Activated naive CD8-positive, alpha-beta T cell treated with anti-CD3 and anti-CD28 coated beads, Interleukin-2, amount 10 ng/mL, durations not matched to agents 7 days and 5 days (primary cell): ENCODE data around the gene ST14. TPM values are rescaled to one million over a fixed set of nuclear protein-coding genes. Genes with fewer than 3 reads are reported as not detected.
"Not testable (repeated sequence)": the region's sequence is repeated elsewhere in the genome, so short reads cannot be mapped to it uniquely, and the experiment has no call there.

Experiments used
- ATAC-seq: fragments of 150-1000 bp; cut with Tn5 transposase; one replicate; pipeline ENCODE4 v1.10.0; 2021; ENCODE audit warnings: low read depth, moderate library complexity
- POLR2A ChIA-PET: fragments of 350-600 bp; sonication (Branson Sonifier 250); formaldehyde crosslinking; loops from one replicate; lab custom pipeline; 2021; ENCODE audit warnings: antibody characterized with exemption; lab: Charles Lee
- DNase-seq: peaks from one replicate; pipeline ENCODE4 v3.0.0; 2021
- H3K27ac Mint-ChIP-seq: one replicate; pipeline ENCODE4 v1.8.0; 2022; ENCODE audit warnings: mild to moderate bottlenecking, mixed read lengths
- H3K27me3 Mint-ChIP-seq: one replicate; pipeline ENCODE4 v1.8.0; 2022; ENCODE audit warnings: mild to moderate bottlenecking, moderate library complexity, mixed read lengths
- H3K36me3 Mint-ChIP-seq: one replicate; pipeline ENCODE4 v1.8.0; 2021; ENCODE audit warnings: mild to moderate bottlenecking, mixed read lengths
- H3K4me1 Mint-ChIP-seq: one replicate; pipeline ENCODE4 v1.8.0; 2021; ENCODE audit warnings: mixed read lengths
- H3K4me3 Mint-ChIP-seq: one replicate; pipeline ENCODE4 v1.8.0; 2022; ENCODE audit warnings: mild to moderate bottlenecking, moderate library complexity, mixed read lengths
- H3K9me3 Mint-ChIP-seq: one replicate; pipeline ENCODE4 v1.8.0; 2021; ENCODE audit warnings: mixed read lengths
- total RNA-seq, 2 experiments: library from RNA; stranded (reverse); gene quantifications; one replicate each; pipeline ENCODE4 v1.2.3, GENCODE V29; 2021

Gene ST14
- total RNA-seq, 2 experiments from 2014 or later, result 0.51 to 0.67 TPM

DNA sequence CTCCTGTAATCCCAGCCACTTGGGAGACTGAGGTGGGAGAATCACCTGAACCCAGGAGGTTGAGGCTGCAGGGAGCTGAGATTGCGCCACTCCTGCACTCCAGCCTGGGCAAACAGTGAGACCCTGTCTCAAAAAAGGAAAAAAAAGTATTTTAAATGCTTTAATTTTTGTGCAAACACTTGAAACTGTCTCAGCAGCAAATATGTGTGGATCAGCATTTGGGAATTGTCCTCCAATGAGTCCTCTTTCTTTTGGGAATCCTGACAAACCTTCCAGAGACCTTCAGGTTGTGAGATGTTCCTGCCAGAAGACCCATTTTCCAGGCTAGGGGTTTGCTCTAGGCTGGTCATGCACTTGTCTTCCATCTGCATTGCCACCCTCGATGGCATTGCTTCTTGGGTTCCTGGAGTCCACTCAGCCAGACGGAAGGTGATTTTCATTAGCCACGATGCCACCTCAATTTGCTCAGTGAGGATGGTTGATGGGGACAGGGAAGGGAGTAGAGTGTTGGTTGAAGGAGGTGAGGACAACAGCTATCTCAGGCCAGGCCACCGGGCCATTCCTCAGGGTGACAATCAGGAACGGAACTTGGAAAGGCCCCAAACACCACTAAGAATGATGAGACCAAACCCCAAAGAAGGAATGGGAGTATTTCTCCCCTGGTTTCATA lies 55.4 kb downstream of the ST14 start:
- no peaks in the 10 kb centered on the region for H3K36me3 Mint-ChIP-seq
- POLR2A ChIA-PET, result no interaction called here
- H3K27ac Mint-ChIP-seq, result no peak overlapping the region
- ATAC-seq (no peak), DNase-seq (no peak)
- H3K9me3 Mint-ChIP-seq, result no peaks in the 10 kb centered on the region
- no peak overlapping the region for H3K4me3 Mint-ChIP-seq
- peaks cover 3% of the 10 kb centered on the region for H3K27me3 Mint-ChIP-seq
- H3K4me1 Mint-ChIP-seq, result no peaks in the 10 kb centered on the region

DNA sequence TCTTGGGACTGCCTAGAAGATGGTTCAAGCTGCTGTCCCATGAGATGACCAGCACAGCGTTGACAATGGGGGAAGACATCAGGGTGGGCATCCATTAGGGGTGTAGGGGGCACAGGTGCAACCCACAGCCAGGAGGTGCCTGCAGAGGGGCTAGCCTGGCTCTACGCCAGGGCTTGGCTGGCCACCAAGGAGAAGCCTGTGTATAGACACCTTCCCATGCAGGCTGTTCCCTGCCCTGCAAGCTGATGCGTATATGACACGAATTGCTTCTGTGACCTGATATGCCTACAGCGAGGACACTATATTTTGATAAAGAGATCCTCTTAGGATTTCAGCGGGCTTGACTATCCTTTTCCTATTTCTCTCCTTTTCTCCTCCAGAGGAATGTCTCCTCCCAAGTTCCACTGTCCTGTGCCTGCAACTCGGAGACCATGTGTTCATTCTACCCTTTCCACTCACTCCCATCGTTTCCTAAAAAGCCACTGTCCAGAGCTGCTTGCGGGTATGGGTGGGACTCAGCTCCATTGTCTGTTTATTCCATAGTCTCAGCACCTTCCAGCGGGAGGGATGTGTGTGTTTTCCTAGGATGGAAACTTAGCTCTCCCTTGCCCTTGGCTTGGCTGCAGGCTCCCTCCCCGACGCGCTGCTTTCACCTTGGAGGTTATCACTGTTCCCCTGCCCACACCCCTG lies 56.1 kb downstream of the ST14 start:
- Mint-ChIP-seq H3K27ac (no peak overlapping the region), H3K4me1 (no peaks in the 10 kb centered on the region), H3K27me3 (no peaks in the 10 kb centered on the region), H3K36me3 (no peaks in the 10 kb centered on the region), H3K4me3 (no peak overlapping the region), H3K9me3 (no peaks in the 10 kb centered on the region)
- no peak for ATAC-seq
- POLR2A ChIA-PET, result no interaction called here
- no peak for DNase-seq

DNA sequence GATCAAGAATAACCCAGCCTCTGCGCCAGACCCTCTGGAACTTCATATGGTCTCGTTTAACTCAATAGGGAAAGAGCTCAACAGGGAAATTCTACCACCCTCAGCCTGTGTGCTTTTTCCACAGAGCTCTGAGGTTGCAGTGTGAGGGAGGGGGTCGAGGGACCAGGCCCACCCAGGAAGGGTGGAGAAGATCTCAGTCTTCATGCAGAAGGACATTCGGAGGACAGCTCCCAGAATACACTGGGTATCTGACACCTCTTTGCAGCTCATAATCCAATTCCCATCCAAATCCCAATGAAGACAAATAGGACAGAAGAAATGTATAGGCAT lies 56.6 kb downstream of the ST14 start:
- Mint-ChIP-seq H3K9me3 (no peaks in the 10 kb centered on the region), H3K4me3 (no peak overlapping the region), H3K27me3 (no peaks in the 10 kb centered on the region), H3K27ac (no peak overlapping the region), H3K4me1 (no peaks in the 10 kb centered on the region), H3K36me3 (no peaks in the 10 kb centered on the region)
- no peak for DNase-seq
- POLR2A ChIA-PET, result no interaction called here
- no peak for ATAC-seq

DNA sequence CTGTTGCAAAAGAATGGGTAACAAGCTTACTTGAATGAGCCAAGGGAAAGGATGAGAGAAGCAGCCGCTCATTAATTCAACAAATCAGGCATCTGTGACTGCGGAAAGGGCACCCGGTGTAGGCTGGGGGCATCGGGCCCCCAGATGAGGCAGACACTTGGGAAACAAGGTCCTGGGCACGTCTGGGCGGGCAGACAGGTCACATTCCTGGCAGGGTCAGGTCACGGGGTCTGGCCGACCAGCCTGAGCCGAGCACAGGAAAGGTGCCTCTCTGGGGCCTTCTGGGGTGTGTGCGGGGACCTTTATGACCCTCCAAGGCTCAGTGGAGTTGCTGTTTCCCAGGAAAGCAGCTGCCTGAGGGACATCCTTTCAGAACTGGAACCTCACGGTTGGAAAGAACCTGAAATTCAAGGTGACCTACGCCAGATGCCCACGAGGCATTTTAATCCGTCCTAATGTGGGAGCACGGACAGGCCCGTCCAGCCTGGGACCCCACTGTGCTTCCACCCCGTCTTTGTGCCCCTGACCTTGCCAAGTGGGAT lies 57.1 kb downstream of the ST14 start:
- POLR2A ChIA-PET, result no interaction called here
- Mint-ChIP-seq H3K36me3 (no peaks in the 10 kb centered on the region), H3K4me1 (no peaks in the 10 kb centered on the region), H3K4me3 (no peak overlapping the region), H3K9me3 (no peaks in the 10 kb centered on the region), H3K27ac (no peak overlapping the region), H3K27me3 (no peaks in the 10 kb centered on the region)
- no peak for DNase-seq
- ATAC-seq, result no peak

DNA sequence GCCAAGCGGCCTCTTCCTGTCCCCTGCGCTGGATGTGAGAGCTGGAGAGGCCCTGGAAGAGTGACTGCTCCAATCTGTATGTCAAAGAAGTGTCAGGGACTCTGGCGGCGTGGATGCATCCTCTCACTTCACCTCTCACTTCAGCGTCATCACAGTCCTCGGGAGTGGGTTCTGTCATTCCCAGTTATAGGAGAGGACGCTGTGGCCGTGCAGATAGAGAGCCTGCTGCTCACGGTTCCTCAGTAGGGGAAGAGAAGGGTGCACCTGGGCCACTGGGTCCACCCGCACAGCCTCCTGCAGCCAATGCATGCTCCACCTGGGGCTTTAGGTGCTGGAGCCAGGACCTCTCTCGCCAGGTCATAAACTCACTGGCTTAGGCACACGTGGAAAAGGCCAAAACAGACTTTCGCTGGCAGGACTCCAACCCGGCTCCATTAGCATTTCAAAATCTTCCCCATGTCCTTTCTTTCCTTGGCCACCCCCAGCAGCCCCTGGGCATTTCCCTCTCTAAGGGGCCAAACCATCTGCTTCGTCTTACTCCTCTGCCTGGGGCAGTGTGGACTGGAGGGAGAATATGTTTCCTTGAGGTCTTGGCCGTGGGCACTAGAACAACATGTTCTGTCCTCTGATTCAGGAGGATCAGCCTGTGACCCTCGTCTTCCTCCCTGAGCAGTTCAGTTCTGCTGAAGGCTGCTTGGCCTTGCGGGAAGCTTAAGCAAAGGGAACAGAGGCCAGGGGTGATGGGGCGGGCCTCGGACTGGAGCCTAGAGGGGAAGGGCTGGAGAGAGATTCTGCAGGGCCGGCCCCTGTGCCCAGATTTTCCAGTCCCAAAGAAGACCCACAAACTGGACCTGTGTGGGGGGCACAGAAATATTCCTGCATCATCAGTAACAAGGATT lies 57.8 kb downstream of the ST14 start:
- Mint-ChIP-seq H3K27me3 (no peaks in the 10 kb centered on the region), H3K27ac (no peak overlapping the region), H3K4me3 (no peak overlapping the region), H3K4me1 (no peaks in the 10 kb centered on the region), H3K9me3 (no peaks in the 10 kb centered on the region), H3K36me3 (no peaks in the 10 kb centered on the region)
- POLR2A ChIA-PET, result no interaction called here
- DNase-seq (no peak), ATAC-seq (no peak)

DNA sequence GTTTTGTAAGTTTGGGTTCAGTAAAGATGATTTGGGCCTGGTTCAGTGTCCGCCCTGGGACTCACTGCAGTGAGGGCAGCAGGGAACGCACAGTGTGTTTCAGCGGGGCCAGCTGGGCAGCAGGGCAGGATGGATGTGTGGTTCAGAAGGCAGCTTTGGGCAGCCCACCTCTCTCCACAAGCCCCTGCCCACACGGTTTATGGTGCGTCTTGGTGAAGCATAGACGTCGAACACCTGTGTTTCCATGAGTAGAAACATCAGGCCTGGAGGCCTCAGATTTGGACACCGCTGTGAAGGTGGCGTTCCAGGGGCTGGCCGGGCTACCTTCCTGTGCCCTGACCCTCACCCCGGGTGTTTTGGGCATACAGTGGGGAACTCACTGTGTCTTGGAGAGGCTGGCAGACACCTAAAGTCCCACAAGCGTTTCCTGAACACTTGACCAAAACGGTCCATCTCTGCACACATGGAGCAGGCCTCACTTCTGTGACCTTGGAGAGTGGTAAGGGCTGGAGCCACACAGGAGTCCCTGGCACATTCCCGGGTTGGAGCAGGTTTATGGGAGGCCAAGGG lies 59.0 kb downstream of the ST14 start:
- no peak for ATAC-seq
- peaks cover 4% of the 10 kb centered on the region for H3K4me1 Mint-ChIP-seq

DNA sequence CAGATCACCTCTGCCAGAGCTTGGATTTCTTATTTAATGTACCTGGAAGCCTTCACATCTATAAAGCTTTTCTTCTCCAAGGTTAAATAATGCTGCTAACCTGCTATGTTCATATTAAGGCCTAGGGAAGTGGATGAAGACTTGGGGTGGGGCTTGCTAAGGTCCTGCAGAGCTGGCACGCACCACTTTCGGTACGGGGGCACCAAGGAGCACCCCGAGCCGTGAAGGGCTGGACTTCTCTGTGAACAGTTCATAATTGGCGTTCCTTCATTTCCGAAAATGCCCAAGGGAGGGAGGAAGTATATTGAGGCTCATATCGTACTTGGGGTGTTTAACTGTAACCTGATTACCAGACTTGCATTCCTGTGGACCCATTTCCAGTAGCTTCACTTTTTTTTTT lies 59.6 kb downstream of the ST14 start:
- no peak for ATAC-seq
- no peak overlapping the region for H3K4me3 Mint-ChIP-seq

More for the DNA sequence above, 59.0 kb downstream of the ST14 start:
- no peak overlapping the region for H3K27ac Mint-ChIP-seq
- no peak for DNase-seq
- H3K27me3 Mint-ChIP-seq, result no peaks in the 10 kb centered on the region
- H3K36me3 Mint-ChIP-seq, result no peaks in the 10 kb centered on the region
- no peaks in the 10 kb centered on the region for H3K9me3 Mint-ChIP-seq
- no peak overlapping the region for H3K4me3 Mint-ChIP-seq
- POLR2A ChIA-PET, result no interaction called here

DNA sequence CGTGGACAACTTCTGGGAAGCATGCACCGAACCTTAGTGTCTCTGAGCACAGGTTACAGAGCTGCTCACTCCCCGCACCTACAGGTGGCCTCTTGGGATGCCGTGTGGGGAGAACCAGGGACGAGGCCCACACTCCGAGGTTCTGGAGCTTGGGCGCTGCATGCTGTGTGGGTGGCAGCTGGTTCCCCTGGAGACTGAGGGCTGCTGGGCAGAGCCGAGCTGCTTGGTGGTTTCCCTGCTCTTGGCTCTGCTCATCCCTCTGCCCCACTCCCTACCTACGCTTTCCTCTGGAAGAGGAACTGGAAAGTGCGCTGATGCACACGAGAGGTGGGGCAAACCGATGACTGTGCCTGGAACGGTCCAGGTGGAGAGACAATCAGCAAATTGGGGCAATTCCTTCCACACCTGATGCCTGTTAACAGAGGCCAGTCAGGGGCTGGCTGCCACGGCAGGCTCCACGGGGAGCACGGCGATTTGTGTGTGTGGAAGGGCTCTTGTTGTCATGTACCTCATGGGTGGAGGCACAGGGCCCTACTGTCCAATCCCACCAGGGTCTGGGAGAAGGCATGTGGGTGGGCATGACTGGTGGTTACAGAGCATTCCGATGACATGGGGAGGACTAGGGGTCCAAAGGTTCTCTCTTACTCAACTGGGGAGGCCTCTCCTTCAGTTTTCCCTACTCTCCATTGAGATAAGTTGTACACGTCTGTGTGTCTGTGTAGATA lies 60.9 kb downstream of the ST14 start:
- Mint-ChIP-seq H3K4me1 (peaks cover 5% of the 10 kb centered on the region), H3K36me3 (no peaks in the 10 kb centered on the region), H3K9me3 (no peaks in the 10 kb centered on the region), H3K27me3 (no peaks in the 10 kb centered on the region), H3K4me3 (no peak overlapping the region), H3K27ac (no peak overlapping the region)
- no peak for DNase-seq
- ATAC-seq, result no peak
- POLR2A ChIA-PET, result no interaction called here

More for the DNA sequence above, 59.6 kb downstream of the ST14 start:
- no peak for DNase-seq
- Mint-ChIP-seq H3K27ac (no peak overlapping the region), H3K4me1 (peaks cover 5% of the 10 kb centered on the region), H3K27me3 (no peaks in the 10 kb centered on the region), H3K36me3 (no peaks in the 10 kb centered on the region), H3K9me3 (no peaks in the 10 kb centered on the region)
- POLR2A ChIA-PET, result no interaction called here

DNA sequence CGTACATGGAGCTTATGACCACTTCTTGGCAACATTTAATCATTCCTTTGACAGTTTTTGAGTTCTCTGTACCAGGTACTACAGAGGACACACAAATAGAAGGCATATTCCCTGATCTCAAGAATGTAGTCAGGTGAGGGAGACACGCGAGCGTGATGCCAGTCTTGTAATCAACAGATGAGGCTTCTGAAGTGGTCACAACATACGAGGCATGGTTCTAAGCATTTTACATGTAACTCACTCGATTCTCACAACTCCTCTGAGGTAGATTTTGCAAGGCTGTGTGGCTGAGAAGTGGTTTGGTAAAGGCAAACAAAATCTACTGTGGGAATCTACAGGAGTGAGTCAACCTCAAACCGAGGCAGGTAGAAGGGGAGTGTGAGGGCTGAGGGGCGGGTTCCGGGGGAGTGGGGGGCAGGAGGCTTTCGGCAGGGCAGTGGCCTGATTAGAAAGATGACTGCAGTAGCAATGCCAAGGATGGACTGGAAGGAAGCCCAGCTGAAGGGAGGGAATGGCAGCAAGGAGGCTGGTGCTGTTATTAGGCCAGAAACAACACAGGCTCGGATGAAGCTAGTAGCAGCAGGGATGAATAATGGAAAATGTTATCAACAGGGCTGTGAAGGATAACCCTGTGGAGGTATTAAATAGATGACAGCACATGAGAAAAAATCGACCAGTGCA lies 63.8 kb downstream of the ST14 start:
- Mint-ChIP-seq H3K27me3 (no peaks in the 10 kb centered on the region), H3K36me3 (no peaks in the 10 kb centered on the region), H3K4me1 (peaks cover 5% of the 10 kb centered on the region), H3K27ac (no peak overlapping the region), H3K4me3 (no peak overlapping the region), H3K9me3 (no peaks in the 10 kb centered on the region)
- ATAC-seq, result no peak
- POLR2A ChIA-PET, result no interaction called here
- DNase-seq, result no peak

DNA sequence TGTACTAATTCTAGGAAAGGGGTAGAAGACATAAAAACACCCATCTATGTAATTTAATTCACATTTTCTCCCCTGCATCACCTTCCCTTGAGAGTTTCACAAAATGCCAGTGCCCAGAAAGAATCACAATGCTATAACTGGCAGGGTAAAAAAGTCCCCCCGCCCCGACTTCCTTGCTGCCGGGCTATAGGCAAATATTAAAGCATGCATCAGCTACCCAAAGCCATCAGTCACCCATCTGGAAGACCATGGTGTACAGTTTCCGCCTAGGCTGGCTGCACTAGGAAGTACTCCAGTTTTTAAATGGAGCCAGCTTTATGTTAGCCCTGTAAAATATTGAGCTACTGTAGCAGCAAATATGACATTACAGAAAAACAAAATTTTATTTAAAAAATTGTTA lies 67.8 kb downstream of the ST14 start:
- POLR2A ChIA-PET, result no interaction called here
- Mint-ChIP-seq H3K36me3 (no peaks in the 10 kb centered on the region), H3K4me1 (peaks cover 5% of the 10 kb centered on the region), H3K4me3 (no peak overlapping the region), H3K27ac (no peak overlapping the region), H3K27me3 (no peaks in the 10 kb centered on the region), H3K9me3 (no peaks in the 10 kb centered on the region)
- DNase-seq, result no peak
- no peak for ATAC-seq

DNA sequence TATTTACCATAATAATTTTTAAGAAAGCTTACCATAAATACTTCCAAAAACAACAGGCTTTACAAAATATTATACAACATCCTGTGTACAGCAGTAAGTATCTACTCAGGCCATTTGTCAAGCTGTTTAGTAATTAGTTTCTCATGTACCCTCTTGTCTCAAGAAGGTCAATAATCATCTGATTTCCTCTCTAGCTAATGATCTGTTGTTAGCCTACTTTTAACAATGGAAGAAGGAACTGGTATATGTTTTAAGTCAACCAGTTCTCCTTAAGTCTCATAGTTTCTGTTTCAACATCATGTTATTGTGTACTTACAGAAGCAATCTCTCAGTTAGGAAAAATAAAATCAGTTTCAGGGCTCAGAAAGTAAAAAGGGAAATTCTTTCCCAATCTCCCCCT lies 73.9 kb downstream of the ST14 start:
- DNase-seq, POLR2A ChIA-PET, H3K36me3 Mint-ChIP-seq, H3K4me1 Mint-ChIP-seq, H3K4me3 Mint-ChIP-seq, H3K27ac Mint-ChIP-seq, H3K27me3 Mint-ChIP-seq, ATAC-seq, H3K9me3 Mint-ChIP-seq: not testable (repeated sequence)

DNA sequence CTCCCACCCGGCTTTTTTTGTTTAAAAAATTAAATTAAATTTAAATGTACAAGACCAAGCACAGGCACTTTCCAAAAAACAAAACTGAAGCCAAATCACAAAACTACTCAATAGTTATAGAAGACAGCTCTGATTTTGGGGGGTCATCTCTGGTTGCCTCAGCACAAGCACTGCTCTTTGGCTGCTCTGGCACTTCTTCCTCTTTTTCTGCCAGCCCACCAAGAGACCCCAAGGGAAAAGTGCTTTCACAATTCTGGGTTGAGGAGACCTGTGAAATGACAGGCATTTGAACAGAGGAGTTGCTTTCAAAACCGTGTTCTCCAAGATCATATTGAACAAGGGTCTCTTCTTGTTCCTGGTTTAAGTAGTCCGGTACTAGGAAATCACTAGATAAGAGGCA lies 74.3 kb downstream of the ST14 start:
- POLR2A ChIA-PET, H3K9me3 Mint-ChIP-seq, H3K27ac Mint-ChIP-seq: not testable (repeated sequence)

More for the DNA sequence above, 74.3 kb downstream of the ST14 start:
- DNase-seq, H3K4me3 Mint-ChIP-seq, H3K4me1 Mint-ChIP-seq, ATAC-seq, H3K27me3 Mint-ChIP-seq: not testable (repeated sequence)
- peaks cover 10% of the 10 kb centered on the region for H3K36me3 Mint-ChIP-seq
